Right lung (tissue), 5 donors: Measurements from ENCODE around the gene SSR1. TPM values are rescaled to one million over a fixed set of nuclear protein-coding genes. Genes with fewer than 3 reads are reported as not detected.

Experiments
- DNase-seq, 2 donors: peaks; one replicate each; pipeline ENCODE4 v3.0.0-alpha.2; 2013
- polyA plus RNA-seq, 5 donors: library from polyadenylated mRNA; unstranded; fragments of 120-200 nt; gene quantifications; one replicate each; pipeline versions ENCODE4 v1.2.1 to v1.2.3, GENCODE V29; 2013; ENCODE audit warnings: inconsistent platforms in 1 of 5, low replicate concordance in 1 of 5; ENCODE audit not compliant: insufficient read length in 5 of 5, insufficient read depth in 1 of 5

Gene SSR1
- polyA plus RNA-seq, 5 donors, result 105 to 128 (median 124) TPM

DNA sequence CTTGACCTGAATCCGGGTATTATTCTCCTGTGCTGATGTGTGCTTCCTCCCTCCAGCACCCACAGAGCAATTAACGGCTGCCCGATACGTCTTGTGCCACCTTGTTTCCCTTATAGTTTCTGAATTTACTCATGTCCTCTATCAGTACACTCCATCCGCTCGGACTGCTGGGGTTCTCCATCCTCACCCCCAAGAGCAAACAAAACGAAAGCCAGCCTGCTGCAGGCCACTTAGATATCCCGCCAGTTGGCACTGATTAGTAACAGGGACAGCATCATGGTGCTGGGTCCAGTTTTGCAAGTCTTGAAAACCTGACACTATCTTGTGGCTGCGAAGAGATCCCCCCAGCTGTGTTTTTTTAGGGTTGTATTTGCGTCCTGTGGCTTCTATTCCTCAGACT, 71.8 kb downstream of the SSR1 start:
- no peak for DNase-seq

DNA sequence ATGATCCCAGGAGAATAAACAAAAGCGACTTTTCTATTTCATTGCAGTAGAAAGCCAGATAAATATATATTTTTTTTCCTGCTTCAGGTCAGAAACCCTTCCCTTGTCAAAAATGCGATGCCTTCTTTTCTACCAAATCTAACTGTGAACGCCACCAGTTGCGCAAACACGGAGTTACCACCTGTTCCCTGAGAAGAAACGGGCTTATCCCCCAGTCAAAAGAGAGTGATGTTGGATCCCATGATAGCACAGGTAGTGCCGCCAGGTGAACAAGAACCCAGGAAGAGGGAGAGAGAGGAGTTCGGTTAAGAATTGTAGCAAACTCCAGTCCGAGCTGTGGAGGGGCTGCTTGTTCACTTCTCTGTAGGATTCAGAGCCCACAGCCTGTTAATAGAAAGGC, 72.6 kb downstream of the SSR1 start:
- DNase-seq, result no peak

DNA sequence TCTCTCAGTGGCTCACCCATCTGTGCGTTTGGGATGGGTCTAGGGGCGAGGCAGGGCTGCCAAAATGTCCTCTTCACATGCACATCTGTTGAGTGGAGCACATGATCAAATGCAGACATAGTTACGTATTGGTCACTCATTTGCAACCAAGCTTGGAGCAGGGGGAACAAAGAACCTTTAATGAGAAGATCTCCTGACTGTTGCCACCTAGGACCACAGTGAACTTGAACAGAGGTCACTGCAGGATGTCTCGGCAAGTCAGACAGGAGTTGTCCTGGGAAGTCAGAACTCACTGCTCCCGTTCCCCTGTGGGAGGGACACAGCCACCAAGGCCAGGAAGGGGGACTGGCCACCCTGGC, 73.4 kb downstream of the SSR1 start:
- no peak for DNase-seq

DNA sequence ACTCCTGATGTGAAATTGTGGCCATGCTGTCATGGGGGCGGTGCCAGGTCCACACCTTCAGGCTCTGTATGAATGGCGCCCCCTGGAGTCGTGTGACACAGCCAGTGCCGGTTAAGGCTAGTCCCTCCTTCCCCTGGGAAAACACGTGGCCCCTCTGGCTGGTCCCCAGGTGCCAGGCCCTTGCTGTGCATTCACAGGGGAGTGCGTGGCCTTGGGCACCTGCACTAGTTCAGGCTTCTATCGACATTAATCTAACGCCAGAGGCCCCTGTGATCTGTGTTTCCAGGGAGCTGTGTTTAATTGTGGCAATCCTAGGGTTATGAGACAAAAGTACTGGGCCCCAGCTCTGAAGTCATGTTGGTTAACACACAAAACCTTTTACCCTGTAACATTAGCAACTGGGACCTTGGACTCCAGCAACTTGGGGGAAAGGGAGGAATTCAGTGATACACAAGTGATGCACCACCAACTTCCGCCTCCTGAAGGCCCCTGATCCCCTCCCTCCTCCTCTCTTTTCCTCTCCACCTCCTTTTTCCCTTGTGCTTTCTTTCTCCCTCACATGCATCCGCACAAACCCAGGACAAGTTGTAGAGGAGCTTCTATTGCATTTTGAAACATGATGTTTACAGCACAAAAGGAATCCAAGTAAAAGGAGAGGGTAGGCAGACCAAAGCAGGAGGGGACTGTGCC, 74.0 kb downstream of the SSR1 start:
- peak; percentile 52 to 53 for DNase-seq

DNA sequence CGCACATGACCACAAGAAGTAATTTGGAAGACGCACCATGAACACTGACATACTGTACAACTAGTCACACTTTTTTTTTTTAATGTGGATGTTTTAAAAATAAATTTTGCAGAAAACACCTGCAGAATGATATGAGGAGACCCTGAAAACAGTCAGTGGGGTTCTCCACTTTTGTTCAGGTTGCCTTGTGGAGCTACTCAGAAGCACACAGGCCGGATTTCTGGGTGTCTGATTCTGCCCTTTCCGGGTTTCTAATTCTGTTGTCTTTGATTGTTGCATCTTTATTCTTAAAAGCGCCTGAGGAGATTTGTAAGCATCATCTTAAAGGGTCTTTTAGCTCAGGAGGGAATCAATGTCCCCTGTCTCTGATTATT, 74.5 kb downstream of the SSR1 start:
- no peak for DNase-seq

DNA sequence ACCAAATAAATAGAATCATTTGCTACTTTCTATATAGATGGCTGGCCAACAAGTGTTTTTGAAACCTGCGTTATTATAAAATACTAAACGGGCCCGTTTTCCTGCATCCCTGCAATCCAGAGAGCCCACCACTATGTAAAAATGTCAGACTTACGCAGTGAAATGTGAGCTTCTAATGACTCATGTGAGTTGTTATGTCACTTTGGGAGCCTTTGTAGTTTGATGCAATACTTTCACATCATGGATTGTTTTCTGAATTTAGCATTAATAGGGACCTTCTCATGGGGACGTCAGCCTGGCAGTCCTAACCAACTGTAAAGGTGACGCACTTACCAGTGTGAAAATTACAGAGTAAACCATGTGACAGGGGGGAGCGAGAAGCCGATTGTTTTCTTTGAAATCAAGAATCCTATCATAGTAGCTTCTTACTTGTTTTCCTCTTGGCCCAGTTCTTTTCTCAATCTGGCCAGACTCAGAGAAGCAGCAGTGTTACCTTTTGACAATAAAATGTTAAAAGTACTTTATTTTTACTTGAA, 75.3 kb downstream of the SSR1 start:
- DNase-seq, result no peak

DNA sequence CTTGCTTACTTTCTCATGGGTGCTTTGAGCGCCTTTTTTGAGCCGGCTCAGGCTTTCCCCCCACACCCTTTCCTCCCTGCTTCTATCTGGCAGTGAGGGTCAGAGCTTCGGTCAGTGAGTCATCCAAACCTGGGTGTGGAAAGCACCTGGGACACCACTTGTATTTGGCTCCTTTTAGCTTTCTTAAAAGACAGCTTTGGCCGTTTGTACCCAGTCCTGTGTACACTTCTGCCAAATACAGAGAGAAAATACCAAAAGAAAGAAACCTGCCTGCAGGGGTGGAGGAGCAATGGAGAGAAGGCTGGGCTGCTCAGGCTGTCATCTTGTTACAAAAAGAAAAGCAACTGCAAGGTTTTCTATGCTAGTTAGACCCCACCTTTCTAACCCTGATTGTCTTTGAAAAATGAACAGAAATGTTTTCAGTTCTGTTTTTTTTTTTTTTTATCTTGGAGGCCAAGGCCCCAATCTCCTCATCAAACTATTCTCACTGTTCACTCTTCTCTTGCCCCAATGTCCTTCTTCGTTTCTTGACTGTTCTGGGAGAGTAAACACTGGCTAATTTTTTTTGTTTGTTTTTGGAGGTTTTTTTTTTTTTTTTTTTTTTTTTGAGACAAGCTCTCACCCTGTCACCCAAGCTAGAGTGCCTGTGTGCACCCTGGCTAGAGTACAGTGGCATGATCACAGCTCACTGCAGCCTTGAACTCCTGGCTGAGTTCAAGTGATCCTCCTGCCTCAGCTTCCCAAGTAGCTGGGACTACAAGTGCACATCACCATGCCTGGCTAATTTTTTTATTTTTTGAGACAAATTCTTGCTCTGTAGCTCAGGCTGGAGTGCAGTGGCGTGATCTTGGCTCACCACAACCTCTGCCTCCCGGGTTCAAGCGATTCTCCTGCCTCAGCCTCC, 76.4 kb downstream of the SSR1 start:
- no peak for DNase-seq

DNA sequence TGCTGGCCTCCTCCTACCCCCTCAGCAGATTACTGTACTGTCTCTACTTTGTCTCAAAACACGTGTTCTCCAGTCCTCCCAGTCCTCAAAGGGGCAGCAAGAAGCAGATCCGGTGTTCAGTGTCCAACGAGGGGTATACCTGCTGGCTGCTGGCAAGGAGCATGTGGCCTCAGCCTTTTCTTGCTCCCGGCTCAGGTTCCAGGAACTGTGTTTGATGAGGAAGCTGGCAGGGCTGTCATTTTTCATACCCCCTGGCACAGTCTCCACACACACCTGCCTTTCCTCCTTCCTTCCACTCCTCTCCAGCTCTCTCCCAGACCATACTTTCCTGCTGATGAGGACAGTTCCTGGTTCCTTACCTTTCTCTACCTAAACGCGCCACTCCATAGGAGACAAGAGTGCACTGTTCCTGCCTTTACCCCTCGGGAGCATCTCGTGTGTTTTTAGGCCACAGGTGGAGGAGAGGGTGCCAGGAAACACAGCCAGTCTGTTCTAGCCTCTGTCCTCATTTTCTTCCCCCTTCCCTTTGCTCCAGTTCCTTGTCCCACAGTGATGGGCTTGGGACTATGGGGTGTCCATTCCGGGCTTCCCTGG, 77.2 kb downstream of the SSR1 start:
- no peak for DNase-seq

DNA sequence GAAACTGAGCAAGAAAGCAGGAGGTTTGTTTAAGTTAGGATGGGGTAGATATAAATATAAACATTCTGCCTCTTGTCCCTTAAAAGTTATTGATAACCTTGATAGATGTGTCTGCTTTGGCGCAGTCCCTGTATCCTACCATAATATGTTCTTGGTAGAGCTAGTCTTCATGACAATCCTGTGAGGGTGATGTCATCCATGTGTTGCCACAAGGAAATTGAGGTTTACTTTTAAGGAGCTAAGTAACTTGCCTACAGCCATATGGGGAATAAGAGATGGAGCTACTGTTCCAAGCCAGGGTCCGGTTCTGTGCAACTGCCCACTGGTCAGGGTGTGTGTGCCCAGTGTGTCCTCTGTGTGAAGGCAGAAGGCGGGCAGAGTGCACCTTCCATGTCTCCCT, 78.5 kb downstream of the SSR1 start:
- DNase-seq, result no peak

DNA sequence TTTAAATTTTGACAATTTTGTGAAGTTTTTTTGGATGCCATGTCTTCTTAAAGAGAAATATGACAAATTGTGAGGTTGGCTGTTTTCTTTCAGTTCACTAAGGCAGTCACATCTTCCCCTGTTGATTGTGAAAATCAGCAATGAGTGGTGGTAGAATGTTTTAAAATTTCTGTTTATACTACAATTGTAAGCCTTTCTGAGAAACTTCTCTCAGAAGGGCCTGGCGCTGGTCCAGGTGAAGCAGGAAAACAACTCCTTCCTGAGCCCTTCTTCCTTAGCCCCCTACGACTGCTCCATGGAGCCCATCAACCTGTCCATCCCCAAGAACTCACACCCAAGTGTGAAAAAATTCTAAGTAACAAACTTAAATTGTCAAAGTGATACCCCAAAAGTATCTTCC, 80.6 kb downstream of the SSR1 start:
- DNase-seq, result no peak

DNA sequence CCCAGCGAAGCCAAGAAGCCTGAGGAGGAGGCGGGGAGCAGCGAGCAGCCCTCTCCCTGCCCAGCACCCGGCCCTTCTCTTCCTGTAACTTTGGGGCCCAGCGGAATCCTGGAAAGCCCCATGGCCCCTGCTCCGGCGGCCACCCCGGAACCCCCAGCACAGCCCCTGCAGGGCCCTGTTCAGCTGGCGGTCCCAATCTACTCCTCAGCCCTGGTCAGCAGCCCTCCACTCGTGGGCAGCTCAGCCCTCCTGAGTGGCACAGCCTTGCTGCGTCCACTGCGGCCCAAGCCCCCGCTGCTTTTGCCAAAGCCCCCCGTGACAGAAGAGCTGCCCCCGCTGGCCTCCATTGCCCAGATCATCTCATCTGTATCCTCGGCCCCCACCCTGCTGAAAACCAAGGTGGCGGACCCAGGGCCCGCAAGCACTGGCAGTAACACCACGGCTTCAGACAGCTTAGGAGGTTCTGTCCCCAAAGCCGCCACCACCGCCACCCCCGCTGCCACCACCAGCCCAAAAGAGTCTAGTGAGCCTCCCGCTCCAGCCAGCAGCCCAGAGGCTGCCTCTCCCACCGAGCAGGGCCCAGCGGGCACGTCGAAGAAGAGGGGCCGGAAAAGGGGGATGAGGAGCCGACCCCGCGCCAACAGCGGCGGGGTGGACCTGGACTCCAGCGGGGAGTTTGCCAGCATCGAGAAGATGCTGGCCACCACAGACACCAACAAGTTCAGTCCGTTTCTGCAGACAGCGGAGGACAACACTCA, 81.9 kb downstream of the SSR1 start:
- no peak for DNase-seq

DNA sequence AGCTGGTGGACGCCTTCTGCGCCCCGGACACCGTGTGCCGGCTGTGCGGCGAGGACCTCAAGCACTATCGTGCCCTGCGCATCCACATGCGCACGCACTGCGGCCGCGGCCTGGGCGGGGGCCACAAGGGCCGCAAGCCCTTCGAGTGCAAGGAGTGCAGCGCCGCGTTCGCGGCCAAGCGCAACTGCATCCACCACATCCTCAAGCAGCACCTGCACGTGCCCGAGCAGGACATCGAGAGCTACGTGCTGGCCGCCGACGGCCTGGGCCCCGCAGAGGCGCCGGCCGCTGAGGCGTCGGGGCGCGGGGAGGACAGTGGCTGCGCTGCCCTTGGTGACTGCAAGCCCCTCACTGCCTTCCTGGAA, 82.7 kb downstream of the SSR1 start:
- no peak for DNase-seq

DNA sequence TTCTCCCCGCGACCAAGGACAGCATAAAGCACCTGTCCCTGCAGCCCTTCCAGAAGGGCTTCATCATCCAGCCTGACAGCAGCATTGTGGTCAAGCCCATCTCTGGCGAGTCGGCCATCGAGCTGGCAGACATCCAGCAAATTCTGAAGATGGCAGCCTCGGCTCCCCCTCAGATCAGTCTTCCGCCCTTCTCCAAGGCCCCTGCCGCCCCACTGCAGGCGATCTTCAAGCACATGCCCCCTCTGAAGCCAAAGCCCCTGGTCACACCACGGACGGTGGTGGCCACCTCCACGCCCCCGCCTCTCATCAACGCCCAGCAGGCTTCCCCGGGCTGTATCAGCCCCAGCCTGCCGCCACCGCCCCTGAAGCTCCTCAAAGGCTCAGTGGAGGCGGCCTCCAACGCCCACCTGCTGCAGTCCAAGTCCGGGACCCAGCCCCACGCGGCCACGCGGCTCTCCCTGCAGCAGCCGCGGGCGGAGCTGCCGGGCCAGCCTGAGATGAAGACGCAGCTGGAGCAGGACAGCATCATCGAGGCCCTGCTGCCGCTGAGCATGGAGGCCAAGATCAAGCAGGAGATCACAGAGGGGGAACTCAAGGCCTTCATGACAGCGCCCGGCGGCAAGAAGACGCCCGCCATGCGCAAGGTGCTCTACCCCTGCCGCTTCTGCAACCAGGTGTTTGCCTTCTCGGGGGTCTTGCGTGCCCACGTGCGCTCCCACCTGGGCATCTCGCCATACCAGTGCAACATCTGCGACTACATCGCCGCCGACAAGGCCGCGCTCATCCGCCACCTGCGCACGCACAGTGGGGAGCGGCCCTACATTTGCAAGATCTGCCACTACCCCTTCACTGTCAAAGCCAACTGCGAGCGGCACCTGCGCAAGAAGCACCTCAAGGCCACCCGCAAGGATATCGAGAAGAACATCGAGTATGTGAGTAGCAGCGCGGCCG, 83.3 kb downstream of the SSR1 start:
- DNase-seq, result no peak

DNA sequence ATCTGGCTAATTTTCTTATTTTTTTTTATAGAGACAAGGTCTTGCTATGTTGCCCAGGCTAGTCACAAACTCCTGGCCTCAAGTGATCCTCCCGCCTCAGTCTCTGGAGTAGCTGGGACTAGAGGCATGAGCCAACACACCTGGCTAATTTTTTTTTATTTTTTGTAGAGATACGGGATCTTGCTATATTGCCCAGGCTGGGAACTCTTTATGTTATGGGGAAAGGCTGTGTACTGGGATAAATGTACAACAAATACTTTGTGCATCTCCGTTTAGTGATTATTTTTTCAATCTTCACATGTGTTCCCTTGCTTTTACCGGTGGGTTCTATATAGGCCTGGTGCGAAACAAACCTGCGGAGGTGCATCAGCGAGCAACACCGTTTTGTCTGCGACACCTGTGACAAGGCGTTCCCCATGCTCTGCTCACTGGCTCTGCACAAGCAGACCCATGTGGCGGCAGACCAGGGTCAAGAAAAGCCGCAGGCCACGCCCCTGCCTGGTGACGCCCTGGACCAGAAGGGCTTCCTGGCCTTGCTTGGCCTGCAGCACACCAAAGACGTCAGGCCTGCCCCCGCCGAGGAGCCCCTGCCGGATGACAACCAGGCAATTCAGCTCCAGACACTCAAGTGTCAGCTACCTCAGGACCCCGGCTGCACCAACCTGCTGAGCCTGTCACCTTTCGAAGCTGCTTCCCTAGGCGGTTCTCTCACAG, 84.2 kb downstream of the SSR1 start:
- no peak for DNase-seq

DNA sequence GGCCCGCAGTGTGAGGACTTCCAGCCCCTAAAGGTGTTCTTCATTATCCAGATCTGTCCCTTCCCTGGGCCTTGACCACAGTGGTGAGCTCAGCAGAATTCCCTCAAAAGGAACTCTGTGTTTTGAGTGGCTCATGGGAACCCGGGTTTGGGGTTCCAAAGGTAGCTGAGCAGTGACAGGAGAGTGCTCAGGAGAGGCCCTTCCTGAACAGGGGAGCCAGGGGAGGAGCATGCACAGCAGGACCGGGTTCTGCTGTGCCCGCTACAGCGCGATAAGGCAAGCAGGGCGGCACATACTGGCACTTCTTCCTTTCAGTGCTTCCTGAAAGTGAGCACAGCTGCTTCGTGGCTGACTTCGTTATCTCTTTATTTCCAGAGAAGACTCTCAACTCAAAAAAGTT, 88.3 kb downstream of the SSR1 start:
- no peak for DNase-seq

DNA sequence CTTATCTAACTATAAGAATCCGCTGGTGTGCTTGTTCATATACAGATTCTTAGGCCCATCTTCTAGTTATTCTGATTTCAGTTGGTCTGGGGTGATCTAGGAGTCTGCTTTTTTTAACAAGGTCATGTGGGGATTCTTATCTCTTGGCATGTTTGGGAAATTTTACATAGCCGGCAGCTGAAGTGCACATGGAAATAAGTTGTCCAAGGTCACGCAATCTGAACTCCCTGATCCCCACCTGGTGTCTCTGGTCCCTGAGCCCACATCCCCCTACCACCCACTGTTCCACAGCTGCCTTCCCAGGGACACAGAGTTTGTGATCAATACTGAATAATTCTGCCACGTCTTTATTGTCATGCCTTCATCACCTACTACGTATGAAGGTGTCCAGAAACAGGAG, 90.8 kb downstream of the SSR1 start:
- no peak for DNase-seq

DNA sequence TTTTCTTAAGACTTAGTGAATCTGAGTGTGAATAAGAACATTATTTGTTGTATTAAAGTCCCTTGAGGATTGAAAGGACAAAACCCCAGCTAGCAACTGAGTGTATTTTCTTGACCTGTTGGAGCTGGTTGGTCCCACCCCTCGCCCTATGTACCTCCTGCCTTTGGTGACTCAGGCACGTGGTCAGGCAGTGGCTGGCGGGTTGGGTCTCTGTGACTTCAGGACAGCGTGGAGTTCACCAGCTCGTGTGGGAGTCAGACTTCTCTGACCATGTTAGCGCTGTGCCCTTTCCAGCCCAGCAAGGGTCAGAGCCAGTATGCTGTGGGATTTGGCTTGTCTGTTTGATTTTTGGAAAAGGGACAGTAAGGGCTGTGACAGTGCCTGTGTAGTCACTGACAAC, 93.7 kb downstream of the SSR1 start:
- DNase-seq, result no peak

DNA sequence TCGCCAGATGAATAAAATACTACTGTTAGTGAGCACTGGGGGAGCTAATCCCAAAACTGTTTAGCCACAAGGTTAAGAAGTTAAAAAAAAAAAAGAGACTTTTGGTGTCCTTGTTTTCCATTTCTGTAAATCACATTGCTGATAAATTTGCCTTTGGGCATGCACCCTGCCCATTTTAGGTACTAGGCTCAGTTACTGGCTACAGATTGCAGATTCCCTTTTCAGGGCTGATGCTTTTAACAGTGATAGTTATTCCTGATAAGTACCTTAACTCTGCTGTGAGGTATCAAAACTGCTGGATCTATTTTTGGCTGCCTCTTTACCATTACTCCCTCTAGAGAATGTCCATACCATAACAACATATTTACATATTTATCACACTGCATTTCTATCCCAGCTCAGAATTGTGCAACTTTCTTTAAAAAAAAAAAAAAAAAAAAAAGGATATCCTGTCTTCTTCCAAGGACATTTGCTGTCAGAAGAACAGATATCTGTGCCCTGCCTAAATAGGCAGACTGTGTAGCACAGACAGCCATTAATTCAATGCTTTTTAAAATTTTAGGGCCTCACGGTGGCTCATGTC, 94.5 kb downstream of the SSR1 start:
- no peak for DNase-seq
